Lower leg skin (tissue), 3 donors: ENCODE results near the gene MYO1E.

Source experiments
- CTCF ChIP-seq, 3 donors: fragments of 450-650 bp; IDR thresholded peaks; one replicate each; pipeline ENCODE4 v1.5.1; 2016; ENCODE audit warnings: antibody characterized with exemption in 3 of 3, mild to moderate bottlenecking in 3 of 3, moderate library complexity in 2 of 3
- POLR2A ChIP-seq, 2 donors: fragments of 450-650 bp; IDR thresholded peaks; one replicate each; pipeline ENCODE4 v1.6.1; 2016 to 2017; ENCODE audit warnings: antibody characterized with exemption in 2 of 2, mild to moderate bottlenecking in 1 of 2, moderate library complexity in 1 of 2

- TF ChIP-seq POLR2A (IDR thresholded peaks at IDR 0.05) (no peak), CTCF (IDR thresholded peaks at IDR 0.05) (no peak)
These were observed 204.1 kb downstream of the MYO1E start for GRCh38 chr15:59168536-59168935.
